GM18907 (cell line): Measurements from ENCODE around the gene GARIN3.
"Not testable (repeated sequence)": the region's sequence is repeated elsewhere in the genome, so short reads cannot be mapped to it uniquely, and the experiment has no call there.

ENCODE experiments used
- ATAC-seq: cut with Tn5 transposase; IDR thresholded peaks from one replicate; pipeline ENCODE4 v1.9.1; 2021; ENCODE audit warnings: mild to moderate bottlenecking, moderate library complexity; ENCODE audit not compliant: unreplicated experiment

GARIN3 gene

GRCh38 chr5:157166214-157167213 lies at the start of gene GARIN3:
Gene GARIN3 (minus strand): TSS chr5:157166264. CDS start chr5:157166168, 96 bp downstream.
- ATAC-seq: no peak

DNA sequence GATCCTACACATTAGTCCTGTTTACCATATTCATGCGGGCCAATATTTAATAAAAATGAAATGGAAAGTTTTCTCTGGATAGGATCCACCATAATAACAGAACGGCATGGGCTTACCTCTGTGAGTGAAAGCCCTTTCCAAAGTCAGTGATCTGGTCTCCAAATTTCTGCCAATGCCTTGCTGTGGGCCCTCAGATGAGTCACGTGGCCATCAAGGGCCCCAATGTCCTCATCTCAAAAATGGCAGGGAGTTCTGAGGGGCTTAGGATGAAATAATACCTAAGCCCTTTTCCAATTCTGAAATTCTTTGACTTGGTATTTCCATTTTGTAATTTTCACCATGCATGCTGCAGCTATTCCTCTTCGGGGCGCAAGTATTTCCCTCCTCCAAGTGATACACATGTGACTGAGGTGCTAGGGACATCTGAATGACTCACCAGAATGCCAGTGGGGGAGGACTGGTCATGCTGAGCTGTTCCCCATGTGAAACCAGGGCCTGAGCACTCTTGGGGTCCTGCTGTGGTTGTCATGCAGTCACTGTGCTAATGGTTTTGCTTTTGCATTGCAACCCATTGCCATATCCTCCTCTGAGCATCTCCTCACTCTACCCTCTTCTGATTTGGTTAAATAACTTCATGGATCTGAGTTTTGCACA lies 49.6 kb upstream of the GARIN3 start:
- ATAC-seq: no peak

GRCh38 chr5:157214861-157215513 lies 48.9 kb upstream of the GARIN3 start:
- ATAC-seq: peak; percentile 54

DNA sequence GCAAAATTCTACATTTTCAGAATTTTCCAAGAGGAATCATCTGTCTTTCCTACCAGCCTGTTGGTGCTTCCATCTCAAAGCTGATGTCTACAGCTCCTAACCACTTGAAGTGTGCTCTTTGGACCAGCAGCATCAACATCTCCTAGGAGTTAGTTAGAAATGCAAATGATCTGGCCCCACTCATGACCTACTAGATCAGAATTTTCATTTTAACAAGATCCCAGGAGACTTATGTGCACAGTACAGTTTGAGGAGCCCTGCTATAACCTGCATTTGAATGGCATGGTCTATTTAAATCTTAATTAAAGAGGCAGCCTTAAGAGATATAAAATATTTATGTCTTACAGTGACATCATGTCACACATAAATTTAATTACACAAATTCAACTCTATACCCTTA lies 48.4 kb upstream of the GARIN3 start:
- peak; percentile 29 for ATAC-seq

DNA sequence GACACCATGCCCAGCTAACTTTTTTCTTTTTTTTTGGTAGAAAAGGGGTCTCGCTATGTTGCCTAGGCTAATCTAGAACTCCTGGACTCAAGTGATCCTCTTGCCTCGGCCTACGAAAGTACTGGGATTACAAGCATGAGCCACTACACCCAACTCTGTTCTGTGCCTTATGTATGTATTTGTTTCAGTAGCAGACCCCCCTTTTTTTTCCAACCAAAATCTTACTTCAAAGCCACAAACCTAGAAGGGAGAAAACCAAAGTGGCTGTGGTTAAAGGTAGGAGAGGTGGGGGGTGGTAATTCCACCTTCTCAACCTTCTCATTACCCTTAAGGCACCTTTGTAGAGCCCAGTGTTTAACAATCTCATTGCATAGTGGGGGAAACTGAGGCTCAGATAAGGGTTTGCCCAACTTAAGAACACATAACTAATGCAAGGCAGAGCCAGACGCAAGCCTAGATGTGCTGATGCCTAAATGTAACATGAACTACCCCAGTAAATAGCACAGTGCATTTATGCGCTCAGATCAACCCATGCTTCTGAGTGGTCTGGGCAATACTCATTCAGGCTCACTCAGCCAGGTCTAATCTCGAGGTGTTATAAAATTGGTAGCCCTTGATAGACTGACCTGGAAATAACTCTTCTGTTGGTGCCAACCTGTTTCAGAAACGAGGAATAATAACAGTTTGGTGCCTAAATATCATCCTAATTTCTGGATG lies 47.6 kb upstream of the GARIN3 start:
- ATAC-seq: no peak

GRCh38 chr5:157212307-157212706 lies 46.2 kb upstream of the GARIN3 start:
- no peak for ATAC-seq

- not testable (repeated sequence) for ATAC-seq
Observed at GRCh38 chr5:157210652-157211051, 44.6 kb upstream of the GARIN3 start.

DNA sequence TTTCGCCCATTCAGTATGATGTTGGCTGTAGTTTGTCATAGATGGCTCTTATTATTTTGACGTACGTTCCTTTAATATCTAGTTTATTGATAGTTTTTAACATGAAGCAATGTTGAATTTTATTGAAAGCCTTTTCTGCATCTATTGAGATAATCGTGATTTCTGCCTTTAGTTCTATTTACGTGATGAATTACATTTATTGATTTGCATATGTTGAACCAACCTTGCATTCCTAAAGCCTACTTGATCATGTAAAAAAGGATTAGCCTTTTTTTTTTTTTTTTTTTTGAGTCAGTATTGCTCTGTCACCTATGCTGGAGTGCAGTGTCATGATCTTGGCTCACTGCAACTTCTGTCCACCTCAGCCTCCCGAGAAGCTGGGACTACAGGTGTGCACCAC lies 39.6 kb upstream of the GARIN3 start:
- no peak for ATAC-seq

GRCh38 chr5:157204765-157205164 lies 38.7 kb upstream of the GARIN3 start:
- ATAC-seq: no peak

- no peak for ATAC-seq
Observed at GRCh38 chr5:157203417-157203816, 37.4 kb upstream of the GARIN3 start.

DNA sequence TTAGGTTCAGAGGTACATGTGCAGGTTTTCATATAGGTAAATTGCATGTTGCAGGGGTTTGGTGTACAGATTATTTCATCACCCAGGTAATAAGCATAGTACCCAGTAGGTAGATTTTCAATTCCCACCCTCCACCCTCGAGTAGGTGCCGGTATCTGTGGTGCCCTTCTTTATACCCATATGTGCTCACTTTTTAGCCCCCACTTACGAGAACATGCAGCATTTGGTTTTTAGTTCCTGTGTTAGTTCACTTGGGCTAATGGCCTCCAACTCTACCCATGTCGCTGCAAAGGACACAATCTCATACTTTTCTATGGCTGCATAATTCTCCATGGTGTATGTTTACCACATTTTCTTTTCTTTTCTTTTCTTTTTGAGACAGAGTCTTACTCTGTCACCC lies 35.8 kb upstream of the GARIN3 start:
- no peak for ATAC-seq

GRCh38 chr5:157198277-157198986 lies 32.4 kb upstream of the GARIN3 start:
- ATAC-seq: no peak

DNA sequence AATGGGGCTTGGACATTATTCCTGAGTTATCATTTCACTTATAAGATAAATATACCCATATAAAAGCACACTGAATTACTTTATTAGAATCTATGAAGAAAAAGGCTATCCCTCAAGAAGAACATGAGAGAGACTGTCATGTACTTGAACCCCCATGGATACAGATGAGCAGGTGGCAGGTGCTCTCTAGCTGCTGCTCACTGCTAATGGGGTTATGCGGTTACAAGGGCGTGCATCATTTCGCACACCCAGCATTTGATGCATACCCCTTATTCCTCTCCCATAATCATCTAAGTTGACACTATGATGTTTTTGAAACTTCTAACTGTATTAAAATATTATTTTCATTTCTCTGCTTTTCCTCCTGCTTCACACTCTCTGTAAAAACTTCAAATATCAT lies 31.0 kb upstream of the GARIN3 start:
- no peak for ATAC-seq

DNA sequence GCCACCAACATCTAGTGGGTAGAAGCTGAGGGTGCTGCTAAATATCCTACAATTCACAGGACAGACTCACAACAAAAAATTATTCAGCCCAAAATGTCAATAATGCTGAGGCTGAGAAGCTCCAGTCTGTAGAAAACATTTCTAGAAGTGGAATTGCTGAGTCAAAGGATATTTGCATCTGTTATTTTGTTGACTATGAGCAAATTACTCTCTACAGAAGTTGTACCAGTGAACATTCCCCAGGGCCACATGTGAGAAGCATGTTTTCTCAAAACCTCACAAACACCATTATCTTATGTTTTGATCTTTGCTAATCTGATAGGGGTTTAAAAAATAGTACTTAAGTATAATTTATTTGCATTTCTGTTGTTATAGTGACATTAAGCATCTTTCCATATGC lies 30.0 kb upstream of the GARIN3 start:
- ATAC-seq: no peak

DNA sequence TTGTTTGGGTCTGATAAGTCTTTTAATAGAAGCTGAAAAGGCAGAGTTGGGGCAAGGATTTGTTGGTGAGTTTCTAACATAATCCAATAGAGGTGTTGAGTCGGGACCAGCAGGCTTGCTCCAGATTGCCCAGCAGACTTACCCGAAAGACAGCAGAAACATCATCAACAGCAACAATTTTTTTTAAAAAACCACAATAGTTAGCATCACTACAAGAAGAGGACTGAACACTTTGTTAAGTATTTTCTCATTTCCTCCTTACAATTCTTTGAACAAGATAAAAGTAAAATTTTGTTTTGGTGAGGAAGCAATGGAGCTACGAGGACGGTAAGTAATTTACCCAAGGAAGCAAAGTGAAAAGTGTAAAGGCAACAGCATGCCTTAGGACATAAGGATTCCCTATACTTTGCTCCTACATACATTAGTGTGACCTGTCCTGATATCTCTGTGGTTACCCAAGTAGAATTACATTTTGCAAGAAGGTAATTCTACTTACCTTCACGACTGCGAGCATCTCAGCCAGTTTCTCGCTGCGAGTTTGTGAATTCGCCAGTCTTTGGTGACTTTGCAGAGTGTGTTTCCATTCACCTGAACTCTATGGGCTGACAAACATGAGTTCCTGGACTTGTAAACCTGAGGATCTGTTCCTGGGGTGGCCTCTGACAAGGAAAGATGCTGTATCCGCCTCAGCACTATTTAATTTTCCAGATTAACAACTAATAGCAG lies 27.8 kb upstream of the GARIN3 start:
- no peak for ATAC-seq

DNA sequence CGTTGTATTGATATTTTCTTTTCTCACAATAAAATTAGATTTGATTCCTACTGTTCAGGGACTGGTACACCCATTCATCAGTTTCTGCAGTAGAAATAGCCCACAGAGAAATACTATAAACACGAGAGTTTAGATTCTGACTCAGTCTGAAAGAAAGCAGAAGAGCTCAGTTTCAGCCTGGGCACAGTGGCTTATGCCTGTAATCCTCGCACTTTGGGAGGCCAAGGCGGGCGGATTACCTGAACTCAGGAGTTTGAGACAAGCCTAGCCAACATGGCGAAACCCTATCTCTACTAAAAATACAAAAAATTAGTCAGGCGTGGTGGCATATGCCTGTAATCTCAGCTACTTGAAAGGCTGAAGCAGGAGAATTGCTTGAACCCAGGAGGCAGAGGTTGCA lies 23.2 kb upstream of the GARIN3 start:
- peak; percentile 64 for ATAC-seq

- no peak for ATAC-seq
Observed at GRCh38 chr5:157188270-157188669, 22.2 kb upstream of the GARIN3 start.

GRCh38 chr5:157187046-157187754 lies 21.1 kb upstream of the GARIN3 start:
- no peak for ATAC-seq
